GM10847 (cell line): ENCODE measurements around the gene PHLPP1.

ENCODE experiments used
- POLR2A ChIP-seq: IDR thresholded peaks from 2 replicates; pipeline ENCODE4 v1.6.1; 2011; ENCODE audit not compliant: insufficient read length; ENCODE audit errors: extremely low read depth

The PHLPP1 gene

GRCh38 chr18:62755946-62756345 is 40.6 kb downstream of the PHLPP1 start:
- TF ChIP-seq POLR2A = no peak

DNA sequence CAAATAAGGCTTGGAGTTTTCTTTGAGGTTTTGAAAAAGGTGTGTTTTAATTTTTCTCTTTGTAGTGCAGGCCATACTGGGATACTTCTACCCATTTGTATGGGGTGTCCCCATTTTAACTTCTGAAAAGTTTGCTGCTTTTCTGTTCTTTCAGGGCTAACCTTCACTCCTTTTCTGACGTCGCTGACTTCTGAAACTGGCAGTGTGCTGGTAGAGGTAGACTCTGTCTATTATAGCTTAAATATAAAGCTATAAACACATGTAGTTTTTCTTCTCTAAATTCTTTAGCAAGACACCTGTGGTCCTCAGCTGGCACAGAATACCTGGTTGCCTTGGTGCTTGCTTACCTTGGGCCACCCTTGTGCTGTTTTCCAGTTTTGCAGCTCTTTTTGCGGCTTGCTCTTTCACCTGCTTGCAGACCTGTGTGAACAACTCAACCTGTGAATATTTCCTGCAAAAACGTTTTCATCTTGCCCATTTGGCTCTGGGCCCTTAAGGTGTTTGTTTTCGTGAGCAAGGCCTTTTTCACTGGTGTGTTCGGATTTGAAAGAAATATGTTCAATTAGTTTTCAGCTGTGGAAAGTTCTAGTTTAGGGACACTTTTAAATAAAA is 42.2 kb downstream of the PHLPP1 start:
- no peak for TF ChIP-seq POLR2A

DNA sequence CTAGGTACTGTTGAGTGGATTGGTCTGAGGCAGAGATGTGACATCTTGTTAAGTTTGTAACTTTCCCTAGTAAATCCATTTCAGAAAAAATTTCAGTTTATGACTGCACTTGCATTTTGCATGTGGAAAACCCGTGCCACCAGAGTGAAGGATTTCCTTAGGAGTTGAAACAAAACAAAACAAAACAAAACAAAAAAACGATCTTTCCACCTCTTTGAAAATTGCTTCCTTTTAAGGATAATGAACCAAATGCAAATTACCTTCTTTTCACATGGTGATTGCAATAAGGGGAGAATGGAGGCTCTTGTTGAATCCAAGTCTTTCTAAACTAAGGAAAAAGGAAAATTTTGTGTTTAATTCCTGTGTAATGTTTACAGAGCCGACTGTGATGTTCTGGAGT is 43.2 kb downstream of the PHLPP1 start:
- no peak for TF ChIP-seq POLR2A

DNA sequence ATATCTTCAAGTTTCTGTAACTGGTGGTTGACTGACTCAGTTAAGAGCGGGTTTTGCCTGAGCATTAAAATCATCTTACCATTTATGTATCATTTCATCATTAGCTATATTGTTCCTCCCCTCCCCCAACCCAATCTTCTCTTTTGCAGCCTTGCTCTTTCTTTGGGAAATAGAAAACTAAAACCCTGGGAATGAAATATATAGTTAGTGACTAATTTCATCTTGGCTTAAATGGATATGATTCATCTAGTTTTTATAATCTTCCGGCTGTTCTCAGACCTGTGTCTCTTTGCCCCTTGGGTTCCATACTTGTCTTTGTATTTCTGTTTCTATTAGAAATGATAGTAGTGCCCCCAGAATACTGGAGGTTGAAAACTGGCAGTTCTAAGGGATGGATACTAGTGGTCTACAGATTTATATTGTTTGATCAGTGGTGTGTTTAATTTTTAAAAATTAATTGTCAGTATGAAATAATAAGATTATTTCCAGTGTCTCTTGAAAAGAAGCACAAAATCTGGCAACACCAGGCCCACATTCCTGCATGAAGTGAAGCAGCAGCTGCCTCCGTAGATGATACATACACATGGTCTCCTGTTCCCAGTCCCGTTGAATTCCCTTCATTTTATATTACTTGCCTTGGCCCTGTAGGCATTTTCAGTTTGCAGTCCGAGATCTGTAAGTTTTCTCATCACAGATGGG is 44.5 kb downstream of the PHLPP1 start:
- no peak for TF ChIP-seq POLR2A

- TF ChIP-seq POLR2A = no peak
These were observed 45.0 kb downstream of the PHLPP1 start for GRCh38 chr18:62760403-62760734.

GRCh38 chr18:62763101-62763521 is 47.8 kb downstream of the PHLPP1 start:
- TF ChIP-seq POLR2A = no peak

DNA sequence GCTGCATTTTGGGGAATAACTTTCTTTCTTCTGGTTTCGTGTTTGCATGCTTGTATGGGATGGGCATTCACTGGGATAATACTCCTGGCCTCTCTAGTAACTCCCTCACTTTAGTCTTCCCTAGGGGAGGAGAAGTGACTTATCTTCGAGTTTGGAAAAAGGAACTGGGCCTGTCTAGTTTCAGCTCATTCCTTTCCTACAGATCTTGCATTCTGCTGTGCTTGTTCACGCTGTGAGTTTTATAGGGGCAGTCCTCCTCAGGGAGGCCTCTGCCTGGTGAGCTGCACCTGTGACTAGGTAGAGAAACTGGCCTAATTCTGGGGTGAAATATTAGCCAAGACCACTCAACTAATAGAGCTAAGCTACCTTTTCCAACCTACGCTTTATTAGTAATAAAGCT is 50.9 kb downstream of the PHLPP1 start:
- TF ChIP-seq POLR2A = no peak

DNA sequence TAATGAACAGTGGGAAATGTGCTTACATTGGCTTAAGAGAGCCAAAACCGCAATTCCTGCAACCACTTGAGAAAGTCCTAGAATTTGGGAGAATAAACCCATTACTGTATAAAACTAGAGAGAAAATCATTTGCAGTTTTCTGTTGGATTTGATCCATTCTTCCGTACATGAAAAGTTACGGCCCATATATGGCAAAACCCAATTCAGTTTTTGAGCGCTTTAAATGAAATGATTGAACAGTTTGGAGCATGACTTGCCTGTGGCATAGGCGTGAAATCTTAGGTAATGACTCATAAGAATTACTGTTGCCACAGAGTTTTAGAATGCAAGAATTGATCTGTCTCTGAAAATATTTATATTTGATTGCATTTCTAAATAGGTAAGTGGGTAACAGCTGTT is 52.0 kb downstream of the PHLPP1 start:
- no peak for TF ChIP-seq POLR2A

- TF ChIP-seq POLR2A = no peak
These were observed 52.7 kb downstream of the PHLPP1 start for GRCh38 chr18:62767836-62768557.

DNA sequence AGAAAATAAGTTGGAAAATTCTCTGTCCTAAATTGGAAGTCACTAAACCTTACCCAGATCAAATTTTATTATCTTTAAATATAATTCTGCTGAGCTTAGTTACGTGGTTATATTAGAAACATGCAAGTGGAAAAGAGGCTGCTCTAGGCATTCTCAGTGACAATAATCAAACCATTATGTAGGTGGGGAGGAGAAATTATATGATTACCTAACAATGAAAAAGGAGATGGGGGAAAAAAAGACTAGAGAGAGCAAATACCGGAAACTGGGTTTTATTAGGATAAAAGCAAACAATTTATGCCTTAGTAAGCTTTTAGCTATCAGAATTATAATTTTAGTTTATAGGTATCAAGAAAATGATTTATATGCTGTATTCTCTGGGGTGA is 53.2 kb downstream of the PHLPP1 start:
- no peak for TF ChIP-seq POLR2A

GRCh38 chr18:62769216-62769615 is 53.9 kb downstream of the PHLPP1 start:
- no peak for TF ChIP-seq POLR2A

GRCh38 chr18:62771494-62772270 is 56.3 kb downstream of the PHLPP1 start:
- no peak for TF ChIP-seq POLR2A

DNA sequence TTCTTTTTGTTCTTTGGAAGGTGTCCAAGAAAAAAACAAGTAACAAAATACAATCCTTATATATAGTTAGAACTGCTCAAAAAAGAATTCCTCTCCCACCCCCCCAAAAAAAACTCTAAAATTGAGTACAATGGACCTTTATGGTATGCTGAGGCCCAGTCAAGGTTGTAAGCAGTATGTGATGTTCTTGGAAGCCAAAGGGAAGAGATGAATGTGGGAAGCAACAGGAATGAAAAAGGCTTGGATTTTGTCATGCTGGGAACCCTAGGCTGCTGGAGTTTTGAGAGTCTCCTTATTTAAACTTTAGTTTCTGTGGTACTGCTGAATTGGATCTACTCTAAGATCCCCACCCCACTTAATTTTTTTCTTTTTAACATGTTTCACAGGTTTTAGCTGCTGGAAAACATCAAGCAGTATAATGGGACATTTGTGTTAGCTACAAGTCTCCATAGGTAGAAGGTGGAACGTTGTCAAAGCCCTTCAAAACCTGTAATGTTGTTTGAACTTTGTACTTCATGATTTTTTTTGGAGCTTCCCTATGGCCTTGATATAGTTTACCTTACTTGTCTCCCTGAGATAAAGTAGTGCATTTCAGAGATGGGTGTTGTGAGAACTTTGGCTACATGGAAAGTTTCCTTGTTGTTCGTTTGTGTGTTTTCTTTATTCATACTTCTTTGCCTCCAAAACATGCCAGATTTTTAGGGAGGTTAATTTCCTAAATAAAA is 57.7 kb downstream of the PHLPP1 start:
- TF ChIP-seq POLR2A = no peak

DNA sequence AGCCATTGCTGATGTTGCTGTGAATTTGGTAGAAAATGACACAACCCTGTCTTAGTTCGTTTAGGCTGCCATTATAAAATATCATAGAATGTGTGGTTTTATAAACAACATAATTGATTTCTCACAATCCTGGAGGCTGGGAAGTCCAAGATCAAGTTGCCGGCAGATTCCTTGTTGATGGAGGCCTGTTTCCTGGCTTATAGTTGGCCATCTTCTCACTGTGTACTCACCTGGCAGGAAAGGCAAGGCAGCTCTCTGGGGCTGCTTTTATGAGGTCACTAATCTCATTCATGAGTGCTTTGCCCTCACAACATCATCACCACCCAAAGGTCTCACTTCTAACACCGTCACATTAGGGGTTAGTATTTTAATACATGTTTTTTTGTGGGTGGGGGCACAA is 58.4 kb downstream of the PHLPP1 start:
- TF ChIP-seq POLR2A = no peak

DNA sequence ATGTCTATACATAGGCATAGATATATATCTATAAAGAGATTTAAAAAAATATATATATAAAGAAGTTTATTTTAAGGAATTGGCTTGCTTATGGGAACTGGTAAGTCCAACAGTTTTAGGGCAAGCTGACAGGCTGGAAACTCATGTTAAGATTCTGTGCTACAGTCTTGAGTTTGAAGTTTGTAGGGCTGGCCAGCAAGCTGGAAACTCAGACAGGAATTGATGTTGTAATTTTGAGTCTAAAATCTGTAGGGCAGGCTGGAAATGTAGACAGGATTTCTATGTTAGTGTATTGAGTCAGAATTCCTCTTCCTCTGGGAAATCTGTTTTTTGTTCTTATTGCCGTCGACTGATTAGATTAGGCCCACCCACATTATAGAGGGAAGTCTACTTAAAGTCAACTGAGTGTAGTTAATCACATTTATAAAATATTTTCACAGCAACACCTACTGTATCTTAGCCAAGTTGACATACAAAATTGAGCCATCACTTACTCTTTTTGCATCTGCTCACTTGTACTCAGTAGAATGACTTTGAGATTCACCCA is 60.8 kb downstream of the PHLPP1 start:
- TF ChIP-seq POLR2A = no peak
